Muscle layer of duodenum (tissue), 2 donors: ENCODE data around the gene TNIK.

Experiments used
- H3K27ac ChIP-seq: one replicate; pipeline ENCODE4 v1.7.0; 2013; ENCODE audit warnings: mild to moderate bottlenecking, low read length
- H3K27me3 ChIP-seq: one replicate; pipeline ENCODE4 v1.7.0; 2013; ENCODE audit warnings: low read depth, mild to moderate bottlenecking, control low read depth, low read length
- H3K36me3 ChIP-seq, 2 donors: one replicate each; pipeline ENCODE4 v1.7.0; 2013; ENCODE audit warnings: low read length in 2 of 2, control low read depth in 1 of 2, mild to moderate bottlenecking in 1 of 2; ENCODE audit not compliant: insufficient read depth in 2 of 2, control insufficient read depth in 1 of 2
- H3K4me1 ChIP-seq, 2 donors: one replicate each; pipeline ENCODE4 v1.7.0; 2013; ENCODE audit warnings: low read length in 2 of 2, mild to moderate bottlenecking in 2 of 2, control low read depth in 1 of 2, moderate library complexity in 1 of 2; ENCODE audit not compliant: insufficient read depth in 2 of 2, control insufficient read depth in 1 of 2
- H3K4me3 ChIP-seq, 2 donors: one replicate each; pipeline ENCODE4 v1.7.0; 2013; ENCODE audit warnings: low read length in 2 of 2, low read depth in 1 of 2, mild to moderate bottlenecking in 1 of 2
- H3K9me3 ChIP-seq, 2 donors: one replicate each; pipeline ENCODE4 v1.7.0; 2013; ENCODE audit warnings: low read length in 2 of 2, control low read depth in 1 of 2, mild to moderate bottlenecking in 1 of 2; ENCODE audit not compliant: control insufficient read depth in 1 of 2
- donor health status: healthy.

The TNIK gene

GRCh38 chr3:171416061-171416460 is 44.1 kb downstream of the TNIK start:
- Histone ChIP-seq H3K4me3 (no peak overlapping the region), H3K36me3 (no peaks in the 10 kb centered on the region), H3K27me3 (no peaks in the 10 kb centered on the region), H3K9me3 (no peaks in the 10 kb centered on the region), H3K4me1 (peaks cover 0 to 6% of the 10 kb centered on the region in 2 donors), H3K27ac (no peak overlapping the region)

GRCh38 chr3:171415070-171415469 is 45.1 kb downstream of the TNIK start:
- H3K4me3 ChIP-seq = no peak overlapping the region
- peaks cover 0 to 6% of the 10 kb centered on the region in 2 donors for H3K4me1 ChIP-seq
- no peaks in the 10 kb centered on the region for H3K9me3 ChIP-seq
- H3K27me3 ChIP-seq = no peaks in the 10 kb centered on the region
- H3K36me3 ChIP-seq = no peaks in the 10 kb centered on the region
- no peak overlapping the region for H3K27ac ChIP-seq

GRCh38 chr3:171412473-171412872 is 47.7 kb downstream of the TNIK start:
- H3K27me3 ChIP-seq = no peaks in the 10 kb centered on the region
- no peaks in the 10 kb centered on the region for H3K36me3 ChIP-seq
- no peaks in the 10 kb centered on the region for H3K9me3 ChIP-seq
- H3K4me1 ChIP-seq = peaks cover 0 to 6% of the 10 kb centered on the region in 2 donors
- no peak overlapping the region for H3K27ac ChIP-seq
- no peak overlapping the region for H3K4me3 ChIP-seq

GRCh38 chr3:171412054-171412453 is 48.2 kb downstream of the TNIK start:
- Histone ChIP-seq H3K36me3 (no peaks in the 10 kb centered on the region), H3K9me3 (no peaks in the 10 kb centered on the region), H3K4me3 (no peak overlapping the region), H3K4me1 (peaks cover 0 to 6% of the 10 kb centered on the region in 2 donors), H3K27me3 (no peaks in the 10 kb centered on the region), H3K27ac (no peak overlapping the region)

GRCh38 chr3:171410186-171410585 is 50.0 kb downstream of the TNIK start:
- no peak overlapping the region for H3K27ac ChIP-seq
- H3K4me3 ChIP-seq = no peak overlapping the region
- H3K36me3 ChIP-seq = no peaks in the 10 kb centered on the region
- no peaks in the 10 kb centered on the region for H3K27me3 ChIP-seq
- H3K9me3 ChIP-seq = no peaks in the 10 kb centered on the region
- H3K4me1 ChIP-seq = peaks cover 0 to 6% of the 10 kb centered on the region in 2 donors

GRCh38 chr3:171407759-171408158 is 52.4 kb downstream of the TNIK start:
- H3K27me3 ChIP-seq = no peaks in the 10 kb centered on the region
- H3K4me1 ChIP-seq = peaks cover 0 to 11% of the 10 kb centered on the region in 2 donors
- H3K4me3 ChIP-seq = no peak overlapping the region
- no peaks in the 10 kb centered on the region for H3K9me3 ChIP-seq
- H3K27ac ChIP-seq = no peak overlapping the region
- H3K36me3 ChIP-seq = no peaks in the 10 kb centered on the region

- no peak overlapping the region for H3K4me3 ChIP-seq
- peaks cover 0 to 10% of the 10 kb centered on the region in 2 donors for H3K4me1 ChIP-seq
- no peaks in the 10 kb centered on the region for H3K27me3 ChIP-seq
- no peaks in the 10 kb centered on the region for H3K36me3 ChIP-seq
- H3K9me3 ChIP-seq = no peaks in the 10 kb centered on the region
- no peak overlapping the region for H3K27ac ChIP-seq
Measured at GRCh38 chr3:171404376-171404967, 55.7 kb downstream of the TNIK start.

GRCh38 chr3:171402281-171402680 is 57.9 kb downstream of the TNIK start:
- no peaks in the 10 kb centered on the region for H3K36me3 ChIP-seq
- H3K9me3 ChIP-seq = no peaks in the 10 kb centered on the region
- H3K27ac ChIP-seq = no peak overlapping the region
- H3K4me1 ChIP-seq = peaks cover 0 to 15% of the 10 kb centered on the region in 2 donors
- no peak overlapping the region for H3K4me3 ChIP-seq
- no peaks in the 10 kb centered on the region for H3K27me3 ChIP-seq

GRCh38 chr3:171401432-171401831 is 58.8 kb downstream of the TNIK start:
- H3K4me3 ChIP-seq = no peak overlapping the region
- H3K9me3 ChIP-seq = no peaks in the 10 kb centered on the region
- H3K36me3 ChIP-seq = no peaks in the 10 kb centered on the region
- H3K27ac ChIP-seq = no peak overlapping the region
- peaks cover 0 to 15% of the 10 kb centered on the region in 2 donors for H3K4me1 ChIP-seq
- no peaks in the 10 kb centered on the region for H3K27me3 ChIP-seq

- Histone ChIP-seq H3K27ac (no peak overlapping the region), H3K27me3 (no peaks in the 10 kb centered on the region), H3K4me1 (peaks cover 0 to 15% of the 10 kb centered on the region in 2 donors)
Measured at GRCh38 chr3:171399842-171400241, 60.4 kb downstream of the TNIK start.

GRCh38 chr3:171398343-171398742 is 61.9 kb downstream of the TNIK start:
- Histone ChIP-seq H3K9me3 (no peaks in the 10 kb centered on the region), H3K36me3 (no peaks in the 10 kb centered on the region), H3K27ac (no peak overlapping the region), H3K4me1 (peaks cover 0 to 5% of the 10 kb centered on the region in 2 donors), H3K4me3 (no peak overlapping the region), H3K27me3 (no peaks in the 10 kb centered on the region)

More at GRCh38 chr3:171399842-171400241, 60.4 kb downstream of the TNIK start:
- Histone ChIP-seq H3K9me3 (no peaks in the 10 kb centered on the region), H3K4me3 (no peak overlapping the region), H3K36me3 (no peaks in the 10 kb centered on the region)

GRCh38 chr3:171397089-171397488 is 63.1 kb downstream of the TNIK start:
- Histone ChIP-seq H3K36me3 (no peaks in the 10 kb centered on the region), H3K4me3 (no peak overlapping the region), H3K27ac (no peak overlapping the region), H3K4me1 (peaks cover 0 to 9% of the 10 kb centered on the region in 2 donors), H3K9me3 (no peaks in the 10 kb centered on the region), H3K27me3 (no peaks in the 10 kb centered on the region)
